Adrenal gland (tissue), 12 donors: Measurements from ENCODE around the gene ESYT1. TPM values are rescaled to one million over a fixed set of nuclear protein-coding genes. Genes with fewer than 3 reads are reported as not detected.
A peak's percentile ranks its signal among the peaks of the same experiment; 100 is the strongest.

Experiments
- DNase-seq, 7 donors: peaks; one replicate each; pipeline ENCODE4 v3.0.0-alpha.2; 2019 to 2020
- H3K27ac ChIP-seq, 5 donors: fragments of 200-600 bp; sonication (generic) in 4 of 5; 1 replicate in 3 of 5; 2 replicates in 2 of 5; pipeline versions ENCODE4 v1.5.1 to v1.8.0; 2016 to 2020; ENCODE audit warnings: mild to moderate bottlenecking in 1 of 5
- H3K27me3 ChIP-seq: fragments of 200-600 bp; 2 replicates; pipeline ENCODE4 v1.8.0; 2021
- H3K36me3 ChIP-seq, 2 donors: fragments of 200-600 bp; replicated peaks in 1 of 2; 1 replicate in 1 of 2; 2 replicates in 1 of 2; pipeline versions ENCODE4 v1.5.1 to v1.8.0; 2018 to 2022
- H3K4me1 ChIP-seq, 2 donors: fragments of 200-600 bp; replicated peaks in 1 of 2; 1 replicate in 1 of 2; 2 replicates in 1 of 2; pipeline versions ENCODE4 v1.5.1 to v1.8.0; 2018 to 2021
- H3K4me3 ChIP-seq, 4 donors: fragments of 200-600 bp; sonication (generic) in 3 of 4; one replicate each; pipeline ENCODE4 v1.5.1; 2016 to 2018
- H3K9me3 ChIP-seq, 3 donors: fragments of 200-600 bp; sonication (generic) in 1 of 3; replicated peaks in 1 of 3; 1 replicate in 2 of 3; 2 replicates in 1 of 3; pipeline versions ENCODE4 v1.5.1 to v1.8.0; 2016 to 2021
- POLR2A ChIP-seq, 2 donors: fragments of 450-650 bp; IDR thresholded peaks; one replicate each; pipeline ENCODE4 v1.6.1; 2017; ENCODE audit warnings: antibody characterized with exemption in 2 of 2, mild to moderate bottlenecking in 2 of 2, moderate library complexity in 1 of 2
- WGBS, 4 donors: extraction: QIAGEN DNeasy Blood & Tissue Kit in 2 of 4; methylation state at CpG; one replicate each; pipeline versions ENCODE4 v1.1.5 to v1.1.7; 2013 to 2017; 5-methylcytosine and 5-hydroxymethylcytosine counted together
- intact Hi-C, 2 donors: fragments of 100-400 bp; cut with DNase I; formaldehyde crosslinking; loops; one replicate each; pipeline versions ENCODE4 v1.14.1 to v1.15.0; 2022 to 2023
- polyA plus RNA-seq, 3 donors: library from polyadenylated mRNA; stranded (reverse); fragments of 200-250 nt in 2 of 3; fragments of 350-450 nt in 1 of 3; fragmentation: Illumina TruSeq in 1 of 3; extraction: RNeasy Lipid Tissue Mini Kit (QIAGEN cat#74804) in 1 of 3; gene quantifications; one replicate each; pipeline ENCODE4 v1.2.3, GENCODE V29; 2013 to 2014
- total RNA-seq, 9 donors: library from RNA; depleted of rRNA in 4 of 9; stranded (reverse); fragments of >200 nt in 4 of 9; fragments of 120-200 nt in 1 of 9; fragmentation: NEBNext Ultra II Directional in 1 of 9; extraction: Animal tissue kit (Norgen Biotek cat#: 25700) in 1 of 9; gene quantifications; one replicate each; pipeline versions ENCODE4 v1.1.0 to v1.2.4, GENCODE V29; 2013 to 2023
- TF ChIP-seq, protein P1 (sequence below), 6 experiments: fragments of 450-650 bp in 4 of 6; fragments of 200-600 bp in 2 of 6; sonication (generic) in 1 of 6; IDR thresholded peaks; 1 replicate in 5 of 6; 2 replicates in 1 of 6; pipeline versions ENCODE4 v1.5.1 to v1.8.0; 2016 to 2021; ENCODE audit warnings: antibody characterized with exemption in 6 of 6, mild to moderate bottlenecking in 2 of 6, moderate library complexity in 1 of 6
- donor health status: healthy with polysubstance abuse.
- donor health status: Bipolar disorder and iron deficiency.
- donor health status: DM: yes; HTN: yes; CAD: no.
- donor health status: DM: no; HTN: no; CAD: no.
- donor health status: DM: no; HTN: no; CAD: no.
- donor health status: DM: yes; HTN: yes; CAD: no.

Gene ESYT1
- total and polyA plus RNA-seq, 12 donors: 26.3 to 156 (median 117) TPM

DNA sequence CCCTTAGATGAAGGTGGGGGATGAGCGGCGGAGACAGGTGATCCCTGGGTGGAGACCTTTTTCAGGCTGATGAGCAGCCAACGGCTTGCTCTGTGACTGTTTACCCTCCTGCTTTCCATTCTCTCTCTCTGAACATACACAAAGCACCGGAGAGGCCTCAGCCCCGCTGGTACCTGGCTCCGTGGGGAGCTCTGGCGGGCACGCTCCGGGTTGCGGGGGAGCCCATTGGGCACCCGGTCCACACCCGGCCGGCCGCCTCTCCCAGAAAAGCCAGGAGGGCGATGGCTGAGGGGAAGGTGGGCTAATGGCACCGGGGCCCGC lies 60.7 kb downstream of the ESYT1 start:
- no peak for DNase-seq
- WGBS, 4 donors: 2 to 6% (median 3%) methylated on average over 4 to 17 of the region's 17 CpGs
- H3K27ac ChIP-seq: peak overlapping the region in 4 of 5 donors; percentile 40 to 92 (median 74)

DNA sequence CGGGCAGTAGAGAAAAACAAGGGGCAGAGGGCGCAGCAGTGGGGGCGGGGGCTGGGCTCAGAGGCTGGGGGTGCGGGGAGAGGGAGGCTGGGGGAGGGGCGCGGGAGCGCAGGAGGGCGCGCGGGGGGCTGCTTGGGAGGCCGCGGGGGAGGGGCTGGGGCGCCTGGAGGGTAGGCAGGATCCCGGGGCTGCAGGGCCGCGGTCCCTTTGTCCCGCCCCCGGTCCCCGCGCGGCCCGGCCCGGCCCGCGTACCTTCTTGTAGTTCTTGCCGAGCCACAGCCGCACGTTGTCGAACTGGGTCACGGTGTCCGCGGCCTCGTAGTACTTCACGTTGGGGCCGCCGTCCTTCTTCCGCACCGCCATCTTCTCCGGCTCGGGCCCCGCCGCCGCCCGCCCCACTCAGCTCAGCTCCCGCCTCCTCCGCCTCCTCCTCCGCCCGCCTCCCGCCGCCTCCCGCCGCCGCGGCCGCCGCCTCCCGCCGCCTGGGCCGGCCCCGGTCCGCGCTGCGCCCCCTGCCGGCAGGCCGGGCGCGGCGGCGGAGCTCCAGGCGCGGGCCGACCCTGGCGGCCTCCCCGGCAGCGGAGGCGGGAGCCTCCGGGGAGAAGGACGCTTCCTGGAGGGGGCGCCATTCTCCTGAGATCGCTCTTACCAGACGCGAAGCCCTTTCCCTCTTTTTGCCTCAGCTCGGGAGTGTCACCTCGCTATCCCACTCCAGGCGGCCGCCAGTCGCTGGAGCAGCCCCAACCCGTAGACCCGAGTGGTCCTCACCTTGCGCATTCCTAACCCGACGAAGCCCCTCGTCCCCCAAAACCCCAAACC lies 61.2 kb downstream of the ESYT1 start, which contains the start of gene SMARCC2:
SMARCC2 (minus strand) TSS at position 385 of the 819 bp plus-strand sequence; CDS start at position 363, 22 bp downstream.
- WGBS, 4 donors: 0 to 1% (median 0%) methylated on average over 8 to 92 of the region's 93 CpGs
- peak within 1 kb of the TSS in 3 of 4 donors; percentile 61 to 88 (median 86) for H3K4me3 ChIP-seq
- DNase-seq: peak; percentile 86 to 93 (median 90)
- intact Hi-C loops: loop anchor here (2.0 kb wide), 2 partner anchors 65 to 69 kb away; no protein-coding TSS in a partner anchor
- peak within 1 kb of the TSS; percentile 66 to 92 (median 76) for H3K27ac ChIP-seq
- TF ChIP-seq POLR2A (IDR thresholded peaks at IDR 0.05): peak in 1 of 2 donors; percentile 60
- TF ChIP-seq, protein P1, sequence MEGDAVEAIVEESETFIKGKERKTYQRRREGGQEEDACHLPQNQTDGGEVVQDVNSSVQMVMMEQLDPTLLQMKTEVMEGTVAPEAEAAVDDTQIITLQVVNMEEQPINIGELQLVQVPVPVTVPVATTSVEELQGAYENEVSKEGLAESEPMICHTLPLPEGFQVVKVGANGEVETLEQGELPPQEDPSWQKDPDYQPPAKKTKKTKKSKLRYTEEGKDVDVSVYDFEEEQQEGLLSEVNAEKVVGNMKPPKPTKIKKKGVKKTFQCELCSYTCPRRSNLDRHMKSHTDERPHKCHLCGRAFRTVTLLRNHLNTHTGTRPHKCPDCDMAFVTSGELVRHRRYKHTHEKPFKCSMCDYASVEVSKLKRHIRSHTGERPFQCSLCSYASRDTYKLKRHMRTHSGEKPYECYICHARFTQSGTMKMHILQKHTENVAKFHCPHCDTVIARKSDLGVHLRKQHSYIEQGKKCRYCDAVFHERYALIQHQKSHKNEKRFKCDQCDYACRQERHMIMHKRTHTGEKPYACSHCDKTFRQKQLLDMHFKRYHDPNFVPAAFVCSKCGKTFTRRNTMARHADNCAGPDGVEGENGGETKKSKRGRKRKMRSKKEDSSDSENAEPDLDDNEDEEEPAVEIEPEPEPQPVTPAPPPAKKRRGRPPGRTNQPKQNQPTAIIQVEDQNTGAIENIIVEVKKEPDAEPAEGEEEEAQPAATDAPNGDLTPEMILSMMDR (IDR thresholded peaks at IDR 0.05): peak; percentile 43 to 91 (median 68)
- peaks cover 0 to 19% of the 10 kb centered on the region in 2 donors for H3K36me3 ChIP-seq
- H3K27me3 ChIP-seq: no peaks in the 10 kb centered on the region
- no peaks in the 10 kb centered on the region for H3K9me3 ChIP-seq
- H3K4me1 ChIP-seq: peaks cover 16 to 25% of the 10 kb centered on the region in 2 donors

More for the DNA sequence above, 60.7 kb downstream of the ESYT1 start:
- Histone ChIP-seq H3K27me3 (no peaks in the 10 kb centered on the region), H3K4me1 (peaks cover 16 to 25% of the 10 kb centered on the region in 2 donors), H3K36me3 (peaks cover 0 to 25% of the 10 kb centered on the region in 2 donors), H3K4me3 (peak overlapping the region in 3 of 4 donors; percentile 36 to 88 (median 61)), H3K9me3 (no peaks in the 10 kb centered on the region)
- intact Hi-C loops: loop anchor here (2.0 kb wide), 2 partner anchors 64 to 68 kb away; no protein-coding TSS in a partner anchor
- TF ChIP-seq, protein P1 (IDR thresholded peaks at IDR 0.05): no peak
- no peak for TF ChIP-seq POLR2A (IDR thresholded peaks at IDR 0.05)

DNA sequence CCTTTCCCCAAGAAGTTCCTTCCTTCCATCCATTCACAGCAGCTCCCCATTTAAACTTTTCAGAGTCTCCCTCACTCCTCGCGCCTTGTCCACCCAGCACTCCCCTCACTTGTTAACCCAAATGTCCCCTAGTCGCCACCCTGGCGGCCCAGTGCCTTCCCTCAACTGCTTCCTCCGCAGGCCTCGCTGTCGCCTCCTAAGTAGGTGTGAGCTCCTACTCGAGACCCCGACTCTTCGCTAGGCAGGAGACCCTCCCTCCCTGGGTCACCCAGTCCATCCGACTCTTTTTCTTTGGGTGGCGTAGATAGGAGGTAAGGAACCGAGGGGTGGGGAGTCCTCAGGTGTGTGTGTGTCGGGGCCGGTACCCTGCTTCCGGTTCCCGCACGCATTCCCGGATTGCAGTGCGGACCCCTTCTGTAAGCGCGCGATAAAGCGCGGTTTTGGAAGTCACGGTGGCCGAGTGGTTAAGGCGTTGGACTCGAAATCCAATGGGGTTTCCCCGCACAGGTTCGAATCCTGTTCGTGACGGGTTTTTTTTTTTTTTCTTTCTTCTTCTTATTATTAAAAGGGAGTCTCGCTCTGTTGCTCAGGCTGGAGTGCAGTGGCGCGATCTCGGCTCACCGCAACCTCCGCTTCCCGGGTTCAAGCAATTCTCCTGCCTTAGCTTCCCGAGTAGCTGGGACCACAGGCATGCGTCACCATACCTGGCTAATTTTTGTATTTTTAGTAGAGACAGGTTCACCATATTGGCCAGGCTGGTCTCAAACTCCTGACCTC lies 62.0 kb downstream of the ESYT1 start:
- peak overlapping the region; percentile 66 to 92 (median 76) for H3K27ac ChIP-seq
- peak overlapping the region in 3 of 4 donors; percentile 32 to 88 (median 86) for H3K4me3 ChIP-seq
- H3K27me3 ChIP-seq: no peaks in the 10 kb centered on the region
- DNase-seq: peak; percentile 73 to 95 (median 80)
- H3K4me1 ChIP-seq: peaks cover 16 to 25% of the 10 kb centered on the region in 2 donors
- peaks cover 0 to 11% of the 10 kb centered on the region in 2 donors for H3K36me3 ChIP-seq
- no peaks in the 10 kb centered on the region for H3K9me3 ChIP-seq
- WGBS, 4 donors: 1 to 2% (median 2%) methylated on average over 38 to 42 of the region's 42 CpGs
- TF ChIP-seq, protein P1 (IDR thresholded peaks at IDR 0.05): peak in 2 of 6 experiments; percentile 1 to 48
- no peak for TF ChIP-seq POLR2A (IDR thresholded peaks at IDR 0.05)
- intact Hi-C loops: loop anchor here (2.0 to 5.0 kb wide), 4 partner anchors 37 to 272 kb away; no protein-coding TSS in a partner anchor
